Parathyroid adenoma (tissue), 2 donors: Measurements from ENCODE around the gene ZNF630.

Experiments used
- H2AFZ ChIP-seq: fragments of 300-600 bp; sonication (generic); one replicate; pipeline ENCODE4 v1.7.0; 2017; ENCODE audit warnings: antibody characterized with exemption, mild to moderate bottlenecking
- H3K27ac ChIP-seq: fragments of 300-600 bp; sonication (generic); one replicate; pipeline ENCODE4 v1.7.0; 2017
- H3K27me3 ChIP-seq: fragments of 300-600 bp; sonication (generic); one replicate; pipeline ENCODE4 v1.7.0; 2017; ENCODE audit warnings: low read length; ENCODE audit not compliant: control insufficient read depth, insufficient read depth
- H3K36me3 ChIP-seq: fragments of 300-600 bp; sonication (generic); one replicate; pipeline ENCODE4 v1.7.0; 2017; ENCODE audit warnings: low read length; ENCODE audit not compliant: control insufficient read depth, insufficient read depth
- H3K4me1 ChIP-seq: fragments of 300-600 bp; sonication (generic); one replicate; pipeline ENCODE4 v1.7.0; 2017; ENCODE audit warnings: control low read depth
- H3K4me2 ChIP-seq: fragments of 300-600 bp; sonication (generic); one replicate; pipeline ENCODE4 v1.7.0; 2017; ENCODE audit warnings: low read length
- H3K4me3 ChIP-seq: fragments of 300-600 bp; sonication (generic); one replicate; pipeline ENCODE4 v1.7.0; 2017; ENCODE audit warnings: low read depth, low read length
- H3K79me2 ChIP-seq: fragments of 300-600 bp; sonication (generic); one replicate; pipeline ENCODE4 v1.7.0; 2017; ENCODE audit warnings: control low read depth
- H3K9ac ChIP-seq: fragments of 300-600 bp; sonication (generic); one replicate; pipeline ENCODE4 v1.7.0; 2017; ENCODE audit warnings: mild to moderate bottlenecking
- H3K9me3 ChIP-seq: fragments of 300-600 bp; sonication (generic); one replicate; pipeline ENCODE4 v1.7.0; 2017; ENCODE audit warnings: low read length; ENCODE audit not compliant: control insufficient read depth
- CTCF ChIP-seq: fragments of 300-600 bp; sonication (generic); IDR thresholded peaks from one replicate; pipeline ENCODE4 v1.7.0; 2017; ENCODE audit warnings: antibody characterized with exemption, mild to moderate bottlenecking
- donor health status: primary hyperparathyroidism.

Gene ZNF630

GRCh38 chrX:48058621-48059295 is 12.7 kb downstream of the ZNF630 start:
- Histone ChIP-seq H2AFZ (no peak overlapping the region), H3K4me1 (no peaks in the 10 kb centered on the region), H3K9me3 (no peaks in the 10 kb centered on the region), H3K4me2 (no peak overlapping the region), H3K79me2 (no peaks in the 10 kb centered on the region), H3K36me3 (no peaks in the 10 kb centered on the region), H3K27me3 (no peaks in the 10 kb centered on the region), H3K9ac (no peak overlapping the region), H3K27ac (no peak overlapping the region), H3K4me3 (no peak overlapping the region)
- TF ChIP-seq CTCF, result no peak

GRCh38 chrX:48046846-48047245 is 24.6 kb downstream of the ZNF630 start:
- Histone ChIP-seq H3K4me1 (no peaks in the 10 kb centered on the region), H3K4me3 (no peak overlapping the region), H3K9me3 (no peaks in the 10 kb centered on the region), H3K27ac (no peak overlapping the region), H2AFZ (no peak overlapping the region), H3K9ac (no peak overlapping the region), H3K36me3 (no peaks in the 10 kb centered on the region), H3K79me2 (no peaks in the 10 kb centered on the region), H3K27me3 (no peaks in the 10 kb centered on the region), H3K4me2 (no peak overlapping the region)
- TF ChIP-seq CTCF, result no peak

- Histone ChIP-seq H3K4me2 (no peak overlapping the region), H3K36me3 (no peaks in the 10 kb centered on the region), H3K4me1 (no peaks in the 10 kb centered on the region), H3K9ac (no peak overlapping the region), H3K9me3 (no peaks in the 10 kb centered on the region), H3K4me3 (no peak overlapping the region), H3K79me2 (no peaks in the 10 kb centered on the region), H2AFZ (no peak overlapping the region), H3K27ac (no peak overlapping the region), H3K27me3 (no peaks in the 10 kb centered on the region)
- TF ChIP-seq CTCF, result no peak
These were observed 25.8 kb downstream of the ZNF630 start for GRCh38 chrX:48045410-48046311.

GRCh38 chrX:48043056-48043455 is 28.4 kb downstream of the ZNF630 start:
- no peak for TF ChIP-seq CTCF
- H3K36me3 ChIP-seq, result no peaks in the 10 kb centered on the region
- H3K4me2 ChIP-seq, result no peak overlapping the region
- no peak overlapping the region for H3K27ac ChIP-seq
- no peak overlapping the region for H2AFZ ChIP-seq
- H3K27me3 ChIP-seq, result no peaks in the 10 kb centered on the region
- no peaks in the 10 kb centered on the region for H3K9me3 ChIP-seq
- no peaks in the 10 kb centered on the region for H3K4me1 ChIP-seq
- H3K79me2 ChIP-seq, result no peaks in the 10 kb centered on the region
- H3K9ac ChIP-seq, result no peak overlapping the region
- H3K4me3 ChIP-seq, result no peak overlapping the region
